ENCODE measurements around the gene TTLL3.

The TTLL3 gene

DNA sequence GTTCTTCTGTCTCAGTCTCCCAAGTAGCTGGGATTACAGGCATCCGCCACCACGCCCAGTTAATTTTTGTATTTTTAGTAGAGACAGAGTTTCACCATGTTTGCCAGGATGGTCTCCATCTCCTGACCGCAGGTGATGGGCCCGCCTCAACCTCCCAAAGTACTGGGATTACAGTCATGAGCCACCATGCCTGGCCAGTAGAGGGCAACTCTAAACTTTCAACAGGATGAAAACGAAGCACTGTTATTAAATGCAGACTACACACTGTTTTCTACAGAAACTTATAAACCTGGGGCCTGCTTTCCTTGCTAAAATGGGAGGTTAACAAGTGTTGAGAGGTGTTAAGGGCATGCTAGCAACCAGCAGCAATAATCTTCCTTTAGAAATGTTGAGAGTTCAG lies 9.5 kb upstream of the TTLL3 start:
- H3K9ac ChIP-seq (ENCODE audit: low read length), result no peak overlapping the region
- 93% methylated on average over 4 of the region's 5 CpGs for WGBS
- H2BK5ac ChIP-seq (ENCODE audit: low read depth, low read length, poor library complexity, severe bottlenecking), result no peak overlapping the region
- peaks cover 3% of the 10 kb centered on the region for H3K4me1 ChIP-seq (ENCODE audit: control insufficient read depth, insufficient read depth, low read depth, low read length)
- H4K91ac ChIP-seq (ENCODE audit: low read length), result no peak overlapping the region
- H3K14ac ChIP-seq (ENCODE audit: low read length in 2 of 2), result no peak overlapping the region
- no peaks in the 10 kb centered on the region for H3K9me3 ChIP-seq (ENCODE audit: control insufficient read depth, low read length)
- peaks cover 61 to 84% of the 10 kb centered on the region in 2 experiments for H3K36me3 ChIP-seq (ENCODE audit: control insufficient read depth in 1 of 2, insufficient read depth in 2 of 2, low read depth in 1 of 2, low read length in 2 of 2)
- no peak overlapping the region for H3K18ac ChIP-seq (ENCODE audit: low read depth in 1 of 2, low read length in 2 of 2)
- no peak overlapping the region for H3K4ac ChIP-seq (ENCODE audit: low read depth in 1 of 2, low read length in 2 of 2)
- no peak overlapping the region for H3K27ac ChIP-seq (ENCODE audit: low read length, poor library complexity, severe bottlenecking)
- no peak overlapping the region for H2BK120ac ChIP-seq (ENCODE audit: low read depth, low read length)
- no peak for DNase-seq
- H2AFZ ChIP-seq (ENCODE audit: low read depth, low read length), result no peak overlapping the region
- no peak overlapping the region for H2BK15ac ChIP-seq (ENCODE audit: low read depth, poor library complexity, severe bottlenecking)
- H3K4me2 ChIP-seq (ENCODE audit: low read length, poor library complexity, severe bottlenecking), result no peak overlapping the region
- H3K27me3 ChIP-seq (ENCODE audit: control insufficient read depth in 1 of 2, insufficient read depth in 1 of 2, low read length in 2 of 2), result no peaks in the 10 kb centered on the region
- no peak overlapping the region for H3K23ac ChIP-seq (ENCODE audit: low read length in 2 of 2)
- no peak overlapping the region for H3K4me3 ChIP-seq (ENCODE audit: insufficient read depth in 1 of 2, low read depth in 1 of 2, low read length in 2 of 2)
- no peak overlapping the region for H2BK12ac ChIP-seq (ENCODE audit: low read length in 2 of 2)
- H3K79me1 ChIP-seq (replicated peaks; ENCODE audit: low read length, poor library complexity, severe bottlenecking), result peaks cover 29% of the 10 kb centered on the region
- H4K8ac ChIP-seq (ENCODE audit: low read length), result no peak overlapping the region
- H2AK5ac ChIP-seq (ENCODE audit: low read length, severe bottlenecking), result no peak overlapping the region

DNA sequence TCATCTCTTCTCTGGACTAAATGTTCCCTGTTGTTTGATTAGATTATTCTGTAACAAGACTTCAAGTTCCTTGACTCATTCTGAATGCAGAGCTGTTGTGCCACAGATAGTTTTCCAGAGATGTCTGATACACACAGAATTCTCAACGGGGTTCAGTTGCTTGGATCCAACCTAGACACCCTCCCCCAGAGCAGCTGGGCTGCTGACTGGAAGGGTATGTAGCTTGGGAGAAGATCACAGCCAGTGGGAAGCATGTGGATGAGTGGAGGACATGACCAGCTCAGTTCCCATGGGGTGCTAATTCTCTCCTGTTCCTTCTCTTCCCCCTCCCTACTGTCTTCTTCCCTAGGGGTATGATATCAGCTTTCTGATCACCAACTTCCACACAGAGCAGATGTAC lies 6.6 kb upstream of the TTLL3 start:
- Histone ChIP-seq H3K36me3 (ENCODE audit: control insufficient read depth in 1 of 2, insufficient read depth in 2 of 2, low read depth in 1 of 2, low read length in 2 of 2) (peaks cover 72 to 80% of the 10 kb centered on the region in 2 experiments), H3K4ac (ENCODE audit: low read depth in 1 of 2, low read length in 2 of 2) (no peak overlapping the region), H2BK120ac (ENCODE audit: low read depth, low read length) (no peak overlapping the region), H4K8ac (ENCODE audit: low read length) (no peak overlapping the region), H4K91ac (ENCODE audit: low read length) (no peak overlapping the region), H2BK15ac (ENCODE audit: low read depth, poor library complexity, severe bottlenecking) (no peak overlapping the region), H3K4me2 (ENCODE audit: low read length, poor library complexity, severe bottlenecking) (no peak overlapping the region), H3K9ac (ENCODE audit: low read length) (peak overlapping the region; percentile 4), H3K14ac (ENCODE audit: low read length in 2 of 2) (no peak overlapping the region), H3K4me1 (ENCODE audit: control insufficient read depth, insufficient read depth, low read depth, low read length) (peaks cover 4% of the 10 kb centered on the region), H2AK5ac (ENCODE audit: low read length, severe bottlenecking) (no peak overlapping the region), H3K23ac (ENCODE audit: low read length in 2 of 2) (no peak overlapping the region), H2BK12ac (ENCODE audit: low read length in 2 of 2) (no peak overlapping the region), H3K79me1 (replicated peaks; ENCODE audit: low read length, poor library complexity, severe bottlenecking) (peaks cover 33% of the 10 kb centered on the region), H2BK5ac (ENCODE audit: low read depth, low read length, poor library complexity, severe bottlenecking) (no peak overlapping the region), H3K9me3 (ENCODE audit: control insufficient read depth, low read length) (no peaks in the 10 kb centered on the region), H3K18ac (ENCODE audit: low read depth in 1 of 2, low read length in 2 of 2) (no peak overlapping the region), H3K4me3 (ENCODE audit: insufficient read depth in 1 of 2, low read depth in 1 of 2, low read length in 2 of 2) (no peak overlapping the region), H3K27me3 (ENCODE audit: control insufficient read depth in 1 of 2, insufficient read depth in 1 of 2, low read length in 2 of 2) (no peaks in the 10 kb centered on the region), H3K27ac (ENCODE audit: low read length, poor library complexity, severe bottlenecking) (no peak overlapping the region), H2AFZ (ENCODE audit: low read depth, low read length) (no peak overlapping the region)
- DNase-seq, result no peak
- 100% methylated on average over 1 of the region's 1 CpG for WGBS

DNA sequence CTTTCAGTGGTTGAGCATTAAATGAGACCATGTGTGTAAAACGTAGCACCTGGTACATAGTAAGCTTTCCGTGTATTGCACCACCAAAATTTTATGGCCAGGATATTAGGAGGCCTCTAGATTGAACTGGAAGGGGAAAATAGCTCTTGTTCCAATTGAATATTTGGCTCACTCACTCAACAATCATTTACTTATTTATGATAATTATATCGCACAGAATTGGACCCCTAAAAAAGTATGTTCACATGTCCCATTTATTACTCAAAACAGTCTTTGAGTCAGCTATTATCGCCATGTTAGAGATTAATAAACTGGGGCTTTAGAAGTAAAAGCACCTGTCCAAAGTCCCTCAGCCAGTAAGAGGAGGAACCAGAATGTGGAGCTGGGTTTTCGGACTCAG lies 5.1 kb upstream of the TTLL3 start:
- Histone ChIP-seq H3K36me3 (ENCODE audit: control insufficient read depth in 1 of 2, insufficient read depth in 2 of 2, low read depth in 1 of 2, low read length in 2 of 2) (peaks cover 66 to 67% of the 10 kb centered on the region in 2 experiments), H3K23ac (ENCODE audit: low read length in 2 of 2) (no peak overlapping the region), H3K79me1 (replicated peaks; ENCODE audit: low read length, poor library complexity, severe bottlenecking) (peaks cover 30% of the 10 kb centered on the region), H2AFZ (ENCODE audit: low read depth, low read length) (no peak overlapping the region), H2BK5ac (ENCODE audit: low read depth, low read length, poor library complexity, severe bottlenecking) (no peak overlapping the region), H2BK120ac (ENCODE audit: low read depth, low read length) (no peak overlapping the region), H3K4me3 (ENCODE audit: insufficient read depth in 1 of 2, low read depth in 1 of 2, low read length in 2 of 2) (no peak overlapping the region), H3K27me3 (ENCODE audit: control insufficient read depth in 1 of 2, insufficient read depth in 1 of 2, low read length in 2 of 2) (no peaks in the 10 kb centered on the region), H3K9me3 (ENCODE audit: control insufficient read depth, low read length) (no peaks in the 10 kb centered on the region), H3K18ac (ENCODE audit: low read depth in 1 of 2, low read length in 2 of 2) (no peak overlapping the region), H3K4me1 (ENCODE audit: control insufficient read depth, insufficient read depth, low read depth, low read length) (peaks cover 9% of the 10 kb centered on the region), H3K9ac (ENCODE audit: low read length) (no peak overlapping the region), H3K27ac (ENCODE audit: low read length, poor library complexity, severe bottlenecking) (no peak overlapping the region), H2AK5ac (ENCODE audit: low read length, severe bottlenecking) (no peak overlapping the region), H2BK15ac (ENCODE audit: low read depth, poor library complexity, severe bottlenecking) (no peak overlapping the region), H2BK12ac (ENCODE audit: low read length in 2 of 2) (no peak overlapping the region), H3K14ac (ENCODE audit: low read length in 2 of 2) (no peak overlapping the region), H3K4me2 (ENCODE audit: low read length, poor library complexity, severe bottlenecking) (no peak overlapping the region), H4K91ac (ENCODE audit: low read length) (no peak overlapping the region), H4K8ac (ENCODE audit: low read length) (no peak overlapping the region), H3K4ac (ENCODE audit: low read depth in 1 of 2, low read length in 2 of 2) (no peak overlapping the region)
- WGBS, result 96% methylated on average over 5 of the region's 5 CpGs
- DNase-seq, result no peak

DNA sequence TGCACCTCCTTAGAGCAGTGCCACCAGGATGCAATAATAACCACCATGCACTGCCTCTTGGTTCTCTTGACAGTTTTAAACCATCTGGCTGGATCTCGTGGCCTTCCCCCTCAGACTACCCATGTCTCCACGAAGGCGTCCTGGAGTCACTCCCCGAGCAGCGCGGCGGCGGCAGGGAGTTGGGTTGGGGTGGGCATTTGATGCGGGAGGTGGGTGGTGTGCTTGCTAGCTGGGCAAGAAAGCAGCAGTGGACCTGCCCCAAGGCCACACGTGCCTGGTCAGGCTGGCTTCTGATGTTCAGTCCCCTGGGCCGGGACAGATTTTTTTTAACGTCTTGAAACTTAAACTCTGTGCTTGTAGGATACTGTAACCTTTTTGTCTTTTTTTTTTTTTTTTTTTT lies 3.9 kb upstream of the TTLL3 start:
- H2AK5ac ChIP-seq (ENCODE audit: low read length, severe bottlenecking), result no peak overlapping the region
- no peak overlapping the region for H3K4me2 ChIP-seq (ENCODE audit: low read length, poor library complexity, severe bottlenecking)
- DNase-seq, result no peak
- H3K4me3 ChIP-seq (ENCODE audit: insufficient read depth in 1 of 2, low read depth in 1 of 2, low read length in 2 of 2), result no peak overlapping the region
- no peaks in the 10 kb centered on the region for H3K27me3 ChIP-seq (ENCODE audit: control insufficient read depth in 1 of 2, insufficient read depth in 1 of 2, low read length in 2 of 2)
- no peak overlapping the region for H4K91ac ChIP-seq (ENCODE audit: low read length)
- H2BK5ac ChIP-seq (ENCODE audit: low read depth, low read length, poor library complexity, severe bottlenecking), result no peak overlapping the region
- no peaks in the 10 kb centered on the region for H3K9me3 ChIP-seq (ENCODE audit: control insufficient read depth, low read length)
- H3K14ac ChIP-seq (ENCODE audit: low read length in 2 of 2), result no peak overlapping the region
- peaks cover 56 to 57% of the 10 kb centered on the region in 2 experiments for H3K36me3 ChIP-seq (ENCODE audit: control insufficient read depth in 1 of 2, insufficient read depth in 2 of 2, low read depth in 1 of 2, low read length in 2 of 2)
- no peak overlapping the region for H2BK12ac ChIP-seq (ENCODE audit: low read length in 2 of 2)
- no peak overlapping the region for H2BK15ac ChIP-seq (ENCODE audit: low read depth, poor library complexity, severe bottlenecking)
- no peak overlapping the region for H3K18ac ChIP-seq (ENCODE audit: low read depth in 1 of 2, low read length in 2 of 2)
- no peak overlapping the region for H3K23ac ChIP-seq (ENCODE audit: low read length in 2 of 2)
- peaks cover 17% of the 10 kb centered on the region for H3K4me1 ChIP-seq (ENCODE audit: control insufficient read depth, insufficient read depth, low read depth, low read length)
- no peak overlapping the region for H3K27ac ChIP-seq (ENCODE audit: low read length, poor library complexity, severe bottlenecking)
- no peak overlapping the region for H4K8ac ChIP-seq (ENCODE audit: low read length)
- H2AFZ ChIP-seq (ENCODE audit: low read depth, low read length), result no peak overlapping the region
- H3K79me1 ChIP-seq (replicated peaks; ENCODE audit: low read length, poor library complexity, severe bottlenecking), result peaks cover 26% of the 10 kb centered on the region
- no peak overlapping the region for H3K9ac ChIP-seq (ENCODE audit: low read length)
- H3K4ac ChIP-seq (ENCODE audit: low read depth in 1 of 2, low read length in 2 of 2), result no peak overlapping the region
- WGBS, result 100% methylated on average over 10 of the region's 12 CpGs
- H2BK120ac ChIP-seq (ENCODE audit: low read depth, low read length), result no peak overlapping the region
